ENCODE results near the gene SLC38A8.

GRCh38 chr16:84033251-84034195 is 9.1 kb downstream of the SLC38A8 start:
- TF ChIP-seq CTCF (conservative IDR thresholded peaks at IDR 0.05) (no peak), ZFX (IDR thresholded peaks at IDR 0.05) (no peak)
